ENCODE results near the gene CLCN1. TPM values are rescaled to one million over a fixed set of nuclear protein-coding genes. Genes with fewer than 3 reads are reported as not detected.

The CLCN1 gene
- total and polyA plus RNA-seq, 2 donors from 2014 or later, result 0.35 TPM; not detected in 1

GRCh38 chr7:143292876-143293275 is 23.0 kb upstream of the CLCN1 start:
- no peak for TF ChIP-seq CTCF (IDR thresholded peaks at IDR 0.05; ENCODE audit: borderline replicate concordance, extremely low read depth, insufficient read depth)
- FAIRE-seq, result no peak
- Histone ChIP-seq H3K27ac (ENCODE audit: low read depth in 2 of 2, low read length in 2 of 2) (no peak overlapping the region), H3K36me3 (ENCODE audit: control insufficient read depth in 2 of 3, insufficient read depth in 3 of 3, low read length in 3 of 3) (peaks cover 12 to 31% (median 16%) of the 10 kb centered on the region in 3 donors), H3K27me3 (ENCODE audit: control insufficient read depth, insufficient read depth, low read length) (no peaks in the 10 kb centered on the region), H3K4me1 (ENCODE audit: control insufficient read depth in 2 of 3, insufficient read depth in 2 of 3, low read depth in 1 of 3, low read length in 3 of 3) (peaks cover 0 to 6% (median 3%) of the 10 kb centered on the region in 3 donors), H3K9ac (ENCODE audit: low read length in 3 of 3) (no peak overlapping the region), H3K9me3 (ENCODE audit: control insufficient read depth in 2 of 3, insufficient read depth in 1 of 3, low read length in 3 of 3) (no peaks in the 10 kb centered on the region), H3K4me3 (ENCODE audit: low read length in 3 of 3) (no peak overlapping the region)
- DNase-seq, result no peak
- intact Hi-C loops (cut with DNase I), result no loop called here

- intact Hi-C loops (cut with DNase I), result no loop called here
- Histone ChIP-seq H3K36me3 (ENCODE audit: control insufficient read depth in 2 of 3, insufficient read depth in 3 of 3, low read length in 3 of 3) (peaks cover 19 to 51% (median 31%) of the 10 kb centered on the region in 3 donors), H3K4me3 (ENCODE audit: low read length in 3 of 3) (no peak overlapping the region)
These were observed 20.0 kb upstream of the CLCN1 start for GRCh38 chr7:143295870-143296269.

GRCh38 chr7:143296686-143297085 is 19.2 kb upstream of the CLCN1 start:
- no peak for FAIRE-seq
- no peaks in the 10 kb centered on the region for H3K4me1 ChIP-seq (ENCODE audit: control insufficient read depth in 2 of 3, insufficient read depth in 2 of 3, low read depth in 1 of 3, low read length in 3 of 3)
- DNase-seq, result peak in 1 of 5 donors; percentile 53
- no peak overlapping the region for H3K4me3 ChIP-seq (ENCODE audit: low read length in 3 of 3)
- H3K9me3 ChIP-seq (ENCODE audit: control insufficient read depth in 2 of 3, insufficient read depth in 1 of 3, low read length in 3 of 3), result no peaks in the 10 kb centered on the region
- intact Hi-C loops (cut with DNase I), result no loop called here
- no peak for TF ChIP-seq CTCF (IDR thresholded peaks at IDR 0.05; ENCODE audit: borderline replicate concordance, extremely low read depth, insufficient read depth)
- H3K9ac ChIP-seq (ENCODE audit: low read length in 3 of 3), result no peak overlapping the region
- H3K27ac ChIP-seq (ENCODE audit: low read depth in 2 of 2, low read length in 2 of 2), result no peak overlapping the region
- H3K27me3 ChIP-seq (ENCODE audit: control insufficient read depth, insufficient read depth, low read length), result no peaks in the 10 kb centered on the region
- H3K36me3 ChIP-seq (ENCODE audit: control insufficient read depth in 2 of 3, insufficient read depth in 3 of 3, low read length in 3 of 3), result peaks cover 24 to 59% (median 31%) of the 10 kb centered on the region in 3 donors

More at GRCh38 chr7:143295870-143296269, 20.0 kb upstream of the CLCN1 start:
- H3K27ac ChIP-seq (ENCODE audit: low read depth in 2 of 2, low read length in 2 of 2), result no peak overlapping the region
- H3K4me1 ChIP-seq (ENCODE audit: control insufficient read depth in 2 of 3, insufficient read depth in 2 of 3, low read depth in 1 of 3, low read length in 3 of 3), result no peaks in the 10 kb centered on the region
- no peak for TF ChIP-seq CTCF (IDR thresholded peaks at IDR 0.05; ENCODE audit: borderline replicate concordance, extremely low read depth, insufficient read depth)
- no peak for DNase-seq
- H3K27me3 ChIP-seq (ENCODE audit: control insufficient read depth, insufficient read depth, low read length), result no peaks in the 10 kb centered on the region
- no peaks in the 10 kb centered on the region for H3K9me3 ChIP-seq (ENCODE audit: control insufficient read depth in 2 of 3, insufficient read depth in 1 of 3, low read length in 3 of 3)
- no peak overlapping the region for H3K9ac ChIP-seq (ENCODE audit: low read length in 3 of 3)
- no peak for FAIRE-seq

GRCh38 chr7:143299346-143299745 is 16.6 kb upstream of the CLCN1 start:
- FAIRE-seq, result no peak
- H3K4me1 ChIP-seq (ENCODE audit: control insufficient read depth in 2 of 3, insufficient read depth in 2 of 3, low read depth in 1 of 3, low read length in 3 of 3), result no peaks in the 10 kb centered on the region

More at GRCh38 chr7:143299346-143299745, 16.6 kb upstream of the CLCN1 start:
- Histone ChIP-seq H3K27ac (ENCODE audit: low read depth in 2 of 2, low read length in 2 of 2) (no peak overlapping the region), H3K27me3 (ENCODE audit: control insufficient read depth, insufficient read depth, low read length) (no peaks in the 10 kb centered on the region), H3K4me3 (ENCODE audit: low read length in 3 of 3) (no peak overlapping the region), H3K9ac (ENCODE audit: low read length in 3 of 3) (no peak overlapping the region), H3K9me3 (ENCODE audit: control insufficient read depth in 2 of 3, insufficient read depth in 1 of 3, low read length in 3 of 3) (no peaks in the 10 kb centered on the region), H3K36me3 (ENCODE audit: control insufficient read depth in 2 of 3, insufficient read depth in 3 of 3, low read length in 3 of 3) (peaks cover 29 to 57% (median 36%) of the 10 kb centered on the region in 3 donors)
- DNase-seq, result no peak
- intact Hi-C loops (cut with DNase I), result no loop called here
- no peak for TF ChIP-seq CTCF (IDR thresholded peaks at IDR 0.05; ENCODE audit: borderline replicate concordance, extremely low read depth, insufficient read depth)

Data from kidney (tissue), 14 donors.